ENCODE measurements around the gene CD300LD. TPM values are rescaled to one million over a fixed set of nuclear protein-coding genes. Genes with fewer than 3 reads are reported as not detected.

The CD300LD gene
- total RNA-seq, 2 donors from 2014 or later = not detected

- H3K36me3 Mint-ChIP-seq (ENCODE audit: low read depth) = no peaks in the 10 kb centered on the region
- no peaks in the 10 kb centered on the region for H3K9me3 ChIP-seq (ENCODE audit: control insufficient read depth, low read length, poor library complexity, severe bottlenecking)
- H3K27ac Mint-ChIP-seq = no peak overlapping the region
- H3K4me3 Mint-ChIP-seq = no peak overlapping the region
- peaks cover 45% of the 10 kb centered on the region for H3K27me3 Mint-ChIP-seq
- DNase-seq (no peak), ATAC-seq (no peak)
- H3K4me1 Mint-ChIP-seq = peaks cover 17% of the 10 kb centered on the region
Measured at GRCh38 chr17:74543406-74543805, 48.7 kb downstream of the CD300LD start.

- H3K27ac Mint-ChIP-seq = no peak overlapping the region
- peaks cover 12% of the 10 kb centered on the region for H3K4me1 Mint-ChIP-seq
- no peaks in the 10 kb centered on the region for H3K9me3 ChIP-seq (ENCODE audit: control insufficient read depth, low read length, poor library complexity, severe bottlenecking)
- ATAC-seq (no peak), DNase-seq (no peak)
- no peak overlapping the region for H3K4me3 Mint-ChIP-seq
- H3K36me3 Mint-ChIP-seq (ENCODE audit: low read depth) = no peaks in the 10 kb centered on the region
- peaks cover 40% of the 10 kb centered on the region for H3K27me3 Mint-ChIP-seq
Measured at GRCh38 chr17:74542727-74543383, 49.2 kb downstream of the CD300LD start.

- ATAC-seq = no peak
- DNase-seq = no peak
- Mint-ChIP-seq H3K4me1 (peaks cover 9% of the 10 kb centered on the region), H3K27ac (no peak overlapping the region), H3K4me3 (no peak overlapping the region), H3K36me3 (ENCODE audit: low read depth) (no peaks in the 10 kb centered on the region), H3K27me3 (peaks cover 35% of the 10 kb centered on the region)
- H3K9me3 ChIP-seq (ENCODE audit: control insufficient read depth, low read length, poor library complexity, severe bottlenecking) = no peaks in the 10 kb centered on the region
Measured at GRCh38 chr17:74542166-74542565, 49.9 kb downstream of the CD300LD start.

GRCh38 chr17:74541176-74542111, 50.6 kb downstream of the CD300LD start:
- H3K9me3 ChIP-seq (ENCODE audit: control insufficient read depth, low read length, poor library complexity, severe bottlenecking) = no peaks in the 10 kb centered on the region
- no peak for ATAC-seq
- H3K4me1 Mint-ChIP-seq = peaks cover 13% of the 10 kb centered on the region
- peaks cover 4% of the 10 kb centered on the region for H3K36me3 Mint-ChIP-seq (ENCODE audit: low read depth)
- no peak overlapping the region for H3K4me3 Mint-ChIP-seq
- peaks cover 43% of the 10 kb centered on the region for H3K27me3 Mint-ChIP-seq
- H3K27ac Mint-ChIP-seq = no peak overlapping the region
- DNase-seq = no peak

GRCh38 chr17:74539281-74539820, 52.7 kb downstream of the CD300LD start:
- H3K9me3 ChIP-seq (ENCODE audit: control insufficient read depth, low read length, poor library complexity, severe bottlenecking) = no peaks in the 10 kb centered on the region
- Mint-ChIP-seq H3K27me3 (peaks cover 52% of the 10 kb centered on the region), H3K27ac (no peak overlapping the region), H3K36me3 (ENCODE audit: low read depth) (peaks cover 4% of the 10 kb centered on the region), H3K4me3 (no peak overlapping the region), H3K4me1 (peaks cover 11% of the 10 kb centered on the region)
- ATAC-seq (no peak), DNase-seq (no peak)

GRCh38 chr17:74536890-74537289, 55.2 kb downstream of the CD300LD start:
- ATAC-seq (no peak), DNase-seq (no peak)
- Mint-ChIP-seq H3K36me3 (ENCODE audit: low read depth) (peaks cover 4% of the 10 kb centered on the region), H3K27ac (peak overlapping the region; percentile 80), H3K27me3 (peaks cover 58% of the 10 kb centered on the region), H3K4me1 (peaks cover 11% of the 10 kb centered on the region), H3K4me3 (no peak overlapping the region)
- H3K9me3 ChIP-seq (ENCODE audit: control insufficient read depth, low read length, poor library complexity, severe bottlenecking) = no peaks in the 10 kb centered on the region

- peaks cover 13% of the 10 kb centered on the region for H3K4me1 Mint-ChIP-seq
- H3K36me3 Mint-ChIP-seq (ENCODE audit: low read depth) = peaks cover 7% of the 10 kb centered on the region
- ATAC-seq = peak; percentile 49
- no peaks in the 10 kb centered on the region for H3K9me3 ChIP-seq (ENCODE audit: control insufficient read depth, low read length, poor library complexity, severe bottlenecking)
- no peak overlapping the region for H3K4me3 Mint-ChIP-seq
- no peak overlapping the region for H3K27ac Mint-ChIP-seq
- no peak for DNase-seq
- peaks cover 65% of the 10 kb centered on the region for H3K27me3 Mint-ChIP-seq
Measured at GRCh38 chr17:74532115-74532514, 60.0 kb downstream of the CD300LD start.

GRCh38 chr17:74531231-74531761, 60.8 kb downstream of the CD300LD start, which contains the start of gene CD300LB:
Gene CD300LB (minus strand): TSS chr17:74531475. CDS start chr17:74531350, 125 bp downstream.
- H3K4me3 Mint-ChIP-seq = peak within 1 kb of the TSS; percentile 2
- peaks cover 63% of the 10 kb centered on the region for H3K27me3 Mint-ChIP-seq
- no peak for ATAC-seq
- DNase-seq = no peak
- no peaks in the 10 kb centered on the region for H3K9me3 ChIP-seq (ENCODE audit: control insufficient read depth, low read length, poor library complexity, severe bottlenecking)
- H3K36me3 Mint-ChIP-seq (ENCODE audit: low read depth) = peaks cover 3% of the 10 kb centered on the region
- no peak within 1 kb of the TSS for H3K27ac Mint-ChIP-seq
- peaks cover 9% of the 10 kb centered on the region for H3K4me1 Mint-ChIP-seq

- ATAC-seq (no peak), DNase-seq (no peak)
- Mint-ChIP-seq H3K4me3 (no peak overlapping the region), H3K36me3 (ENCODE audit: low read depth) (peaks cover 3% of the 10 kb centered on the region), H3K27me3 (peaks cover 63% of the 10 kb centered on the region), H3K27ac (no peak overlapping the region), H3K4me1 (peaks cover 9% of the 10 kb centered on the region)
- H3K9me3 ChIP-seq (ENCODE audit: control insufficient read depth, low read length, poor library complexity, severe bottlenecking) = no peaks in the 10 kb centered on the region
Measured at GRCh38 chr17:74530831-74531150, 61.3 kb downstream of the CD300LD start.

Other genes starting within 250 kb of the CD300LD start
- not detected for gene BTBD17, start 230.4 kb downstream of the CD300LD start, total RNA-seq
- not detected for gene GPR142, start 224.8 kb downstream of the CD300LD start, total RNA-seq
- gene GPRC5C, start 160.2 kb downstream of the CD300LD start, total RNA-seq = under 1 TPM in 1 of 2 donors, not detected in 1; 0.18 TPM
- 1 to 10 TPM; 2.4 to 9.6 TPM for gene CD300A, start 125.6 kb downstream of the CD300LD start, total RNA-seq
- gene CD300LB, start 60.8 kb downstream of the CD300LD start, total RNA-seq = 1 to 10 TPM in 1 of 2 donors, under 1 TPM in 1; 0.34 to 1.4 TPM
- 1 to 10 TPM in 1 of 2 donors, under 1 TPM in 1; 0.37 to 1.2 TPM for gene CD300C, start 46.2 kb downstream of the CD300LD start, total RNA-seq
- gene CD300H, start 24.8 kb downstream of the CD300LD start, total RNA-seq = not detected
- 1 to 10 TPM in 1 of 2 donors, under 1 TPM in 1; 0.81 to 5.7 TPM for gene CD300E, start 31.5 kb upstream of the CD300LD start, total RNA-seq
- 1 to 10 TPM in 1 of 2 donors, under 1 TPM in 1; 0.29 to 1.9 TPM for gene CD300LF, start 120.6 kb upstream of the CD300LD start, total RNA-seq
- 10 to 100 TPM; 41.4 to 83.3 TPM for gene RAB37, start 145.0 kb upstream of the CD300LD start, total RNA-seq
- 100 to 1,000 TPM; 130 to 132 TPM for gene NHERF1, start 156.3 kb upstream of the CD300LD start, total RNA-seq
- gene NAT9, start 184.1 kb upstream of the CD300LD start, total RNA-seq = 10 to 100 TPM; 32.3 to 32.8 TPM